T-helper 1 cell (primary cell): Measurements from ENCODE around the gene PXT1.
"Not testable (repeated sequence)": the region's sequence is repeated elsewhere in the genome, so short reads cannot be mapped to it uniquely, and the experiment has no call there.

Experiments used
- DNase-seq, 5 donors: peaks; one replicate each; pipeline ENCODE4 v3.0.0-alpha.2; 2012 to 2020
- total RNA-seq, 4 donors: gene quantifications; one replicate each; lab custom pipeline; 2026; lab: John Stamatoyannopoulos, UW

Gene PXT1
- total RNA-seq = 1.9 to 3.0 (median 1.9) reads per million in 4 donors

DNA sequence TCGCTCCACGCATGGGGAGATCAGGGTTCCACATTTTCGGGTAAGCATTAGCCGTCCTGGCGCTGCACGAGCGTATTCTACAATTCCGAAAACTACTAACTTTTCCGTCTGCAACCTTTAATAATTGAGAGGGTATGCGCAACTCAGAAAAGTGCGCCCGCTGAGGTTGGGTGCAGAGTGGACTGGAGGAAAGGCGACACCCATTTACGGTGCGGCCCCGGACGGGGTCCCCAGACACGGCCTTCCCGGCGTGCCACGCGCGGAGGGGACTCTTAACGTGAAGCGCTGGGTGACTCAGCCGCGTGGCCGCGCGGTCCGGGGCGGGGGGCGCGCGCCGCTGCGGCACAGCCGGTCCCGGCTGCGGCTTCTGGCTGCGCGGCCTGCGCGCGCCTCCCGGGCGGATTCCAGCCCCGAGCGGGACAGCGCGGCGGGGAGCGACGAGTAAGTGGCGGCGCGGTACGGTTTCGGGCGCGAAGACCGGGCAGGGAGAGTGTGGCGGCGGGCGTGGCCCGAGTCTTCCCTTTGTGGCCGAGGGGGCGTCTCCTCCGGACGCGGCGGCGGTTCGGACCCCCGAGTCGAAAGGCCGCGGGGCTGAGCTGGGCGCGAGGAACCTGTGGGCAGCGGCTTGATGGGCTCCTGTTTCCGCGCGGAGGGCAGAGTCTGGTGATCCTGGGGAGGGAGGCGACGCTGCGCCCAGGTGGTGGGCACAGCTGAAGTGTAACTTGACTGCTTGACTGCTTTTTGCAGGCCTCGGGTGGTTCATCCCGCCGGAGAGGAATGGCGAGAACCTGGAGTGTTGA is at the start of gene PXT1, which contains the start of gene KCTD20:
Gene PXT1 (minus strand): TSS at position 184 of the 800 bp plus-strand sequence. CDS start 16,772 bp downstream, outside the sequence.
Gene KCTD20 (plus strand): TSS at position 330 of the 800 bp plus-strand sequence. CDS start 27,098 bp downstream, outside the sequence.
- peak; percentile 69 to 89 (median 76) for DNase-seq

- DNase-seq = no peak
Observed at GRCh38 chr6:36492092-36492491, 49.4 kb upstream of the PXT1 start.

GRCh38 chr6:36491378-36491965 is 48.8 kb upstream of the PXT1 start:
- no peak for DNase-seq

GRCh38 chr6:36489426-36489825 is 46.8 kb upstream of the PXT1 start:
- no peak for DNase-seq

- no peak for DNase-seq
Observed at GRCh38 chr6:36488221-36488620, 45.6 kb upstream of the PXT1 start.

GRCh38 chr6:36487698-36488097 is 45.0 kb upstream of the PXT1 start:
- DNase-seq = no peak

- no peak for DNase-seq
Observed at GRCh38 chr6:36484736-36485135, 42.1 kb upstream of the PXT1 start.

GRCh38 chr6:36483326-36483725 is 40.7 kb upstream of the PXT1 start:
- DNase-seq = not testable (repeated sequence)

GRCh38 chr6:36479256-36479655 is 36.6 kb upstream of the PXT1 start:
- no peak for DNase-seq

GRCh38 chr6:36478051-36478526 is 35.4 kb upstream of the PXT1 start:
- DNase-seq = no peak

GRCh38 chr6:36469946-36470345 is 27.3 kb upstream of the PXT1 start:
- no peak for DNase-seq

- DNase-seq = no peak
Observed at GRCh38 chr6:36469148-36469661, 26.6 kb upstream of the PXT1 start.

GRCh38 chr6:36467625-36468024 is 25.0 kb upstream of the PXT1 start:
- no peak for DNase-seq

DNA sequence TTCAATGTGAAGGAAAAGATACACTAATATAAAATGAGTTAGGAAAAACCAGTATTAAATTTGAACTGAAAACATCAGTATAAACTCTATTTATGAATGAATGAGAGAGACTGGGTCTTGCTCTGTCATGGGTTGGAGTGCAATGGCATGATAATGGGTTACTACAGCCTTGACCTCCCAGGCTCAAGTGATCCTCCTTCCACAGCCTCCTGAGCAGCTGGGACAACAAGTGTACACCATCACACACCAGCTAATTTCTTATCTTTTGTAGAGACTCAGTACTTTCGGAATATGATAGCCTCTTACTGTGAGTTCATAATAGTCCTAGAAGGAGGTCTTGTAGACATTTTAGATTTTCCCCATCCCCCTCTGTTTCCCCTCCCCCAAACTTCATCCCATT is 21.6 kb upstream of the PXT1 start:
- DNase-seq = no peak

DNA sequence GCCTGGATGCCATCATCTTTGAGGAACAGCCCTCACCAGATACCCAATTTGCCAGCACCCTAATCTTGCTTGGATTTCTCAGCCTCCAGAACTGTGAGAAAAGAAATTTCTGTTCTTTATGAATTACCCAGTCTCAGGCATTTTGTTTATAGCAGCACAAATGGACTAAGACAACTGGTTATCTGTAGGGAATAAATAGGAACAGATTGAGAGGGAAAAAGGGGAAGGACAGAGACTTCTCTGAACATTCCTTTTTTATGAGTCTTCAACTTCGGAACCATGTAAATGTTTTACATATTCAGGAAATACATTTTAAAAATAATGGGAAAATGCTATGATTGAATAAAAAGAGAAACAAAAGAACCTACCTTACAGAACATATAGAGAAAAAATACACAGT is 21.0 kb upstream of the PXT1 start:
- DNase-seq = no peak

- no peak for DNase-seq
Observed at GRCh38 chr6:36461646-36462045, 19.0 kb upstream of the PXT1 start.

DNA sequence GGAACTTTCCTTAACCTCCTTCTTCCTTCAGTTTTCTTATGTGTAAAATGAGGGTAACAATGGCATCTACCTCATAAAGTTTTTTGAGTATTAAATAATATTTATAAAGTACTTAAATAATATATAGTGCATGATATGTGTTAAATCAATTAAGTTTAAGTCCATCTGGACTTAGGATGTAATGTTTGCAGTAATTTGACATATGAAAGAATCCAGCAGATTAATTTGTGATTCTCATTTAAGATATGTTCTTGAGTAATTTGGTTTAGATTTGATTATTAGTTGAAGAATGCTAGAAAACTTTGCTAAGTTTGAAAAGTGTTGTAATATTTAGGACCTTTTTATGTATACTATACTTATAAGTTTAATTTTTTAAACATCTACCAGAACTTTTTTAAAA is 18.3 kb upstream of the PXT1 start:
- DNase-seq = no peak

DNA sequence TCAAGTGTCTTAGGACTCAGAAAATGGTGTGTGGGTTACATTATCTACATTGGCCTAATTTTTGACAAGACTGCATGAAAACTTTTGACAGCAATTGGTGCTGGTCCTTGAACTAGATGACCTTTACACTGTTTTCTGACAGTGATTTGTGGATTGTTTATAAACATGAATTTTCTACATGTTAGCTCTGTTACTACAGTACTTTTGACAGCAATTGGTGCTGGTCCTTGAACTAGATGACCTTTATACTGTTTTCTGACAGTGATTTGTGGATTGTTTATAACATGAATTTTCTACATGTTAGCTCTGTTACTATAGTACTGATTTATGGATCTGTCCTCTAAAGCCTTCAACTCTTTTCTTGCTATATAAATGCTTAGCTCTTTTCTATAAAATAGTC is 16.8 kb upstream of the PXT1 start:
- no peak for DNase-seq

DNA sequence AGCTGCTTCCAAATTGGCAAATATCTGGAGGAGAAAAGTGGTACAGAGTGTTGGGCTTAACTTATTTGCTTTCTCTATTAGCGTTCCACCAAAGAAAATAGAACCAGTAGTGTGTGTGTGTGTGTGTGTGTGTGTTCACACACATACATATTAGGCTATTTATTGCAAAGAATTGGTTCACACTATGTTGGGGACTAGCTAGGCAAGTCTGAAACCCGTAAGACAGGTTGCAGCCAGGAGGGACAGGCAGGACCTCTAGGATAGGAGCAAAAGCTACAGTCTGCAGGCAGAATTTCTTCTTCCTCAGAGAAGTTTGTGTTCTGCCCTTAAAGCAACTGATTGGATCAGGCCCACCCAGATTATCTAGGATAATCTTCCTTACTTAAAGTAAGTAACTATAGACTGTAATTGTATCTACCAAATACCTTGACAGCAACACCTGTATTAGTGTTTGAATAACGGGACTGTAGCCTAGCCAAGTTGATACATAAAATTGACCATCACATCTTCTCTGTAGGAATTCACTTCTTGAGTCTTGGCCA is 12.9 kb upstream of the PXT1 start:
- DNase-seq = no peak

DNA sequence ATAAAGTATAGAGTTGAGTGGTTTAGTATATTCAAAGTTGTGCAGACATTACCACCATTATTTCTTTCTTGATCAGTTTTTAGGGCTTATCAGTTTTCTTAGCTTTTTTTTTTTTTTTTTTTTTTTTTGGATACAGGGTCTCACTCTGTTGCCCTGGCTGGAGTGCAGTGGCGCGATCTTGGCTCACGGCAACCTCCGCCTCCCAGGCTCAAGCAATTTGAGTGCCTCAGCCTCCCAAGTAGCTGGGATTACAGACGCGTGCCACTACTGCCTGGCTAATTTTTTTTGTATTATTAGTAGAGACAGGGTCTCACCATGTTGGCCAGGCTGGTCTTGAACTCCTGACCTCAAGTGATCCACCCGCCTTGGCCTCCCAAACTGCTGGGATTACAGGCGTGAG is 10.2 kb upstream of the PXT1 start:
- not testable (repeated sequence) for DNase-seq

- not testable (repeated sequence) for DNase-seq
Observed at GRCh38 chr6:36449173-36449572, 6.5 kb upstream of the PXT1 start.

GRCh38 chr6:36445621-36446020 is 3.0 kb upstream of the PXT1 start:
- DNase-seq = no peak

GRCh38 chr6:36444470-36444869 is 1.8 kb upstream of the PXT1 start:
- no peak for DNase-seq
